Neural cell (in vitro differentiated cells): ENCODE results near the gene TARBP2.

Experiments used
- CTCF ChIP-seq: fragments of 450-650 bp; IDR thresholded peaks from 2 replicates; pipeline ENCODE4 v1.5.1; 2014; ENCODE audit warnings: antibody characterized with exemption, mild to moderate bottlenecking, moderate library complexity; ENCODE audit not compliant: poor library complexity, severe bottlenecking
- MXI1 ChIP-seq: fragments of 450-650 bp; conservative IDR thresholded peaks from 2 replicates; pipeline ENCODE4 v1.6.1; 2014; ENCODE audit warnings: antibody characterized with exemption, mild to moderate bottlenecking; ENCODE audit not compliant: poor library complexity, severe bottlenecking
- POLR2AphosphoS5 ChIP-seq: IDR thresholded peaks from 2 replicates; pipeline ENCODE4 v1.6.1; 2012
- TAF1 ChIP-seq: IDR thresholded peaks from 2 replicates; pipeline ENCODE4 v1.6.1; 2012; ENCODE audit warnings: low read depth

GRCh38 chr12:53505086-53505485 is 4.0 kb downstream of the TARBP2 start:
- TF ChIP-seq CTCF (no peak), POLR2AphosphoS5 (no peak), TAF1 (no peak), MXI1 (no peak)
